Tibial nerve (tissue), 4 donors: ENCODE results near the gene CD302.

Source experiments
- EP300 ChIP-seq, 2 donors: sonication (generic); formaldehyde crosslinking; IDR thresholded peaks; one replicate each; pipeline ENCODE4 v1.6.1; 2017; ENCODE audit warnings: antibody characterized with exemption in 2 of 2, mild to moderate bottlenecking in 1 of 2
- POLR2A ChIP-seq, 2 donors: fragments of 450-650 bp; IDR thresholded peaks; one replicate each; pipeline ENCODE4 v1.6.1; 2017; ENCODE audit warnings: antibody characterized with exemption in 2 of 2, mild to moderate bottlenecking in 2 of 2, moderate library complexity in 2 of 2
- TF ChIP-seq, protein P1 (sequence below), 5 experiments: fragments of 200-600 bp in 3 of 5; fragments of 450-650 bp in 2 of 5; sonication (generic) in 3 of 5; IDR thresholded peaks; one replicate each; pipeline ENCODE4 v1.5.1; 2016 to 2019; ENCODE audit warnings: antibody characterized with exemption in 5 of 5, mild to moderate bottlenecking in 3 of 5, moderate library complexity in 2 of 5

DNA sequence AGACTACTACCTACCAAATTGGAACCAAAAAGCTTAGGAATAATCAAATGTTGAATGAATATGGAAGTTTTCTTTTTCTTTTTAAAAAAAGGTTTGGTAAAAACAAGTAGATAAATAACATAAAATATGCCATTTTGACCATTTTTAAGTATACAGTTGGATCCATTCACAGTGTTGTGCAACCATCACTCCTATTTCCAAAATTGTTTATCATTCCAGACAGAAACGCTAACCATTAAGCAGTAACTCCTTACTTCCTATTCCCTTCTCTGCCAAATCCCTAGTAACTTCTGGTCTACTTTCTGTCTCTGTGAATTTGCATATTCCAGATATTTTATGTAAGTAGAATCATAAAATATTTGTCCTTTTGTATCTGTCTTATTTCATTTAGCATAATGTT is 39.8 kb downstream of the CD302 start:
- TF ChIP-seq POLR2A (IDR thresholded peaks at IDR 0.05), result no peak
- TF ChIP-seq, protein P1, sequence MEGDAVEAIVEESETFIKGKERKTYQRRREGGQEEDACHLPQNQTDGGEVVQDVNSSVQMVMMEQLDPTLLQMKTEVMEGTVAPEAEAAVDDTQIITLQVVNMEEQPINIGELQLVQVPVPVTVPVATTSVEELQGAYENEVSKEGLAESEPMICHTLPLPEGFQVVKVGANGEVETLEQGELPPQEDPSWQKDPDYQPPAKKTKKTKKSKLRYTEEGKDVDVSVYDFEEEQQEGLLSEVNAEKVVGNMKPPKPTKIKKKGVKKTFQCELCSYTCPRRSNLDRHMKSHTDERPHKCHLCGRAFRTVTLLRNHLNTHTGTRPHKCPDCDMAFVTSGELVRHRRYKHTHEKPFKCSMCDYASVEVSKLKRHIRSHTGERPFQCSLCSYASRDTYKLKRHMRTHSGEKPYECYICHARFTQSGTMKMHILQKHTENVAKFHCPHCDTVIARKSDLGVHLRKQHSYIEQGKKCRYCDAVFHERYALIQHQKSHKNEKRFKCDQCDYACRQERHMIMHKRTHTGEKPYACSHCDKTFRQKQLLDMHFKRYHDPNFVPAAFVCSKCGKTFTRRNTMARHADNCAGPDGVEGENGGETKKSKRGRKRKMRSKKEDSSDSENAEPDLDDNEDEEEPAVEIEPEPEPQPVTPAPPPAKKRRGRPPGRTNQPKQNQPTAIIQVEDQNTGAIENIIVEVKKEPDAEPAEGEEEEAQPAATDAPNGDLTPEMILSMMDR (IDR thresholded peaks at IDR 0.05), result no peak
- TF ChIP-seq EP300 (IDR thresholded peaks at IDR 0.05), result no peak
